Body of pancreas (tissue), 4 donors: Measurements from ENCODE around the gene RING1. TPM values are rescaled to one million over a fixed set of nuclear protein-coding genes. Genes with fewer than 3 reads are reported as not detected.

ENCODE experiments used
- ATAC-seq: fragments of 150-250 bp; one replicate; pipeline ENCODE4 v1.9.1; 2016
- DNase-seq, 4 donors: peaks; one replicate each; pipeline ENCODE4 v3.0.0-alpha.2; 2019
- H3K27ac ChIP-seq, 4 donors: fragments of 200-600 bp; sonication (generic); 1 replicate in 3 of 4; 2 replicates in 1 of 4; pipeline versions ENCODE4 v1.5.1 to v1.6.1; 2016 to 2019; ENCODE audit warnings: mild to moderate bottlenecking in 1 of 4, mixed read lengths in 1 of 4, moderate library complexity in 1 of 4
- H3K27me3 ChIP-seq, 2 donors: fragments of 200-600 bp; sonication (generic); one replicate each; pipeline ENCODE4 v1.6.0; 2016; ENCODE audit warnings: mild to moderate bottlenecking in 1 of 2
- H3K36me3 ChIP-seq, 2 donors: fragments of 200-600 bp; sonication (generic); replicated peaks in 1 of 2; 2 replicates each; pipeline ENCODE4 v1.5.1; 2016; ENCODE audit warnings: low read depth in 2 of 2; ENCODE audit not compliant: insufficient read depth in 1 of 2
- H3K4me1 ChIP-seq: fragments of 200-600 bp; sonication (generic); one replicate; pipeline ENCODE4 v1.6.0; 2016
- H3K4me3 ChIP-seq, 2 donors: fragments of 200-600 bp; sonication (generic); 1 replicate in 1 of 2; 2 replicates in 1 of 2; pipeline ENCODE4 v1.5.1; 2016 to 2019
- H3K9me3 ChIP-seq, 3 donors: fragments of 200-600 bp; sonication (generic); 1 replicate in 2 of 3; 2 replicates in 1 of 3; pipeline ENCODE4 v1.5.1; 2016
- CTCF ChIP-seq, 7 experiments: fragments of 450-650 bp in 4 of 7; fragments of 200-600 bp in 3 of 7; sonication (generic) in 3 of 7; IDR thresholded peaks; one replicate each; pipeline ENCODE4 v1.5.1; 2016 to 2019; ENCODE audit warnings: antibody characterized with exemption in 7 of 7
- POLR2A ChIP-seq, 3 donors: fragments of 450-650 bp; IDR thresholded peaks; one replicate each; pipeline ENCODE4 v1.6.1; 2016; ENCODE audit warnings: antibody characterized with exemption in 3 of 3, mild to moderate bottlenecking in 2 of 3
- WGBS, 2 donors: methylation state at CpG; one replicate each; pipeline ENCODE4 v1.1.5; 2017; 5-methylcytosine and 5-hydroxymethylcytosine counted together
- intact Hi-C: fragments of 100-400 bp; cut with DNase I; formaldehyde crosslinking; loops from one replicate; pipeline ENCODE4 v1.15.1; 2023
- total RNA-seq, 2 donors: library from RNA; depleted of rRNA; stranded (reverse); fragments of >200 nt; gene quantifications; one replicate each; pipeline ENCODE4 v1.1.0, GENCODE V29; 2016

The RING1 gene
- total RNA-seq, 2 donors from 2014 or later: 11.2 to 28.3 TPM

GRCh38 chr6:33189625-33190448, 18.5 kb upstream of the RING1 start:
- ATAC-seq: no peak
- Histone ChIP-seq H3K4me3 (no peak overlapping the region), H3K4me1 (peaks cover 23% of the 10 kb centered on the region), H3K9me3 (no peaks in the 10 kb centered on the region), H3K27me3 (peaks cover 0 to 6% of the 10 kb centered on the region in 2 donors), H3K36me3 (peaks cover 0 to 6% of the 10 kb centered on the region in 2 donors), H3K27ac (no peak overlapping the region)
- intact Hi-C loops: no loop called here
- 50 to 59% methylated on average over 7 of the region's 7 CpGs for WGBS, 2 donors
- TF ChIP-seq CTCF (IDR thresholded peaks at IDR 0.05) (no peak), POLR2A (IDR thresholded peaks at IDR 0.05) (no peak)
- no peak for DNase-seq

GRCh38 chr6:33190504-33191107, 17.7 kb upstream of the RING1 start:
- no peak overlapping the region for H3K4me3 ChIP-seq
- H3K36me3 ChIP-seq: peaks cover 0 to 13% of the 10 kb centered on the region in 2 donors
- peaks cover 23% of the 10 kb centered on the region for H3K4me1 ChIP-seq
- 62 to 68% methylated on average over 8 to 11 of the region's 11 CpGs for WGBS, 2 donors
- DNase-seq: no peak
- intact Hi-C loops: no loop called here
- no peak for ATAC-seq
- peak overlapping the region in 2 of 4 donors; percentile 32 to 38 for H3K27ac ChIP-seq
- TF ChIP-seq POLR2A (IDR thresholded peaks at IDR 0.05) (no peak), CTCF (IDR thresholded peaks at IDR 0.05) (no peak)
- peaks cover 0 to 6% of the 10 kb centered on the region in 2 donors for H3K27me3 ChIP-seq
- no peaks in the 10 kb centered on the region for H3K9me3 ChIP-seq

- Histone ChIP-seq H3K27ac (peak overlapping the region in 3 of 4 donors; percentile 32 to 52 (median 38)), H3K36me3 (peaks cover 0 to 18% of the 10 kb centered on the region in 2 donors), H3K27me3 (peaks cover 0 to 6% of the 10 kb centered on the region in 2 donors), H3K9me3 (no peaks in the 10 kb centered on the region), H3K4me1 (peaks cover 23% of the 10 kb centered on the region), H3K4me3 (no peak overlapping the region)
- intact Hi-C loops: no loop called here
- TF ChIP-seq CTCF (IDR thresholded peaks at IDR 0.05): no peak
- TF ChIP-seq POLR2A (IDR thresholded peaks at IDR 0.05): no peak
- ATAC-seq (peak; percentile 51), DNase-seq (peak; percentile 48 to 70 (median 66))
- WGBS, 2 donors: 32 to 34% methylated on average over 5 to 8 of the region's 8 CpGs
These were observed 16.8 kb upstream of the RING1 start for GRCh38 chr6:33191383-33192104.

GRCh38 chr6:33192105-33192646, 16.1 kb upstream of the RING1 start, which contains the start of gene COL11A2:
TSS of gene COL11A2 (minus strand) at chr6:33192467. CDS start at chr6:33192240, 227 bp downstream.
- TF ChIP-seq CTCF (IDR thresholded peaks at IDR 0.05) (no peak), POLR2A (IDR thresholded peaks at IDR 0.05) (no peak)
- H3K27ac ChIP-seq: peak within 1 kb of the TSS in 3 of 4 donors; percentile 32 to 53 (median 52)
- DNase-seq (no peak), ATAC-seq (no peak)
- no peaks in the 10 kb centered on the region for H3K9me3 ChIP-seq
- no peak within 1 kb of the TSS for H3K4me3 ChIP-seq
- WGBS, 2 donors: 15 to 47% methylated on average over 4 to 24 of the region's 35 CpGs
- H3K4me1 ChIP-seq: peaks cover 26% of the 10 kb centered on the region
- intact Hi-C loops: no loop called here
- H3K36me3 ChIP-seq: peaks cover 0 to 20% of the 10 kb centered on the region in 2 donors
- H3K27me3 ChIP-seq: peaks cover 0 to 6% of the 10 kb centered on the region in 2 donors
